Tibial artery (tissue), 4 donors: ENCODE measurements around the gene CRX.

Experiments used
- DNase-seq, 2 donors: peaks; one replicate each; pipeline ENCODE4 v3.0.0-alpha.2; 2019
- H3K27ac ChIP-seq, 2 donors: fragments of 200-600 bp; sonication (generic) in 1 of 2; 1 replicate in 1 of 2; 2 replicates in 1 of 2; pipeline ENCODE4 v1.5.1; 2018 to 2019; ENCODE audit warnings: mild to moderate bottlenecking in 1 of 2
- H3K27me3 ChIP-seq, 2 donors: fragments of 200-600 bp; sonication (generic) in 1 of 2; one replicate each; pipeline versions ENCODE4 v1.5.1 to v1.6.0; 2016 to 2019
- H3K36me3 ChIP-seq, 3 donors: fragments of 200-600 bp; sonication (generic) in 2 of 3; one replicate each; pipeline ENCODE4 v1.5.1; 2016 to 2019; ENCODE audit warnings: mild to moderate bottlenecking in 2 of 3
- H3K4me1 ChIP-seq, 4 donors: fragments of 200-600 bp; sonication (generic) in 2 of 4; 1 replicate in 3 of 4; 2 replicates in 1 of 4; pipeline ENCODE4 v1.5.1; 2016 to 2019
- H3K4me3 ChIP-seq, 2 donors: fragments of 200-600 bp; sonication (generic) in 1 of 2; 1 replicate in 1 of 2; 2 replicates in 1 of 2; pipeline ENCODE4 v1.5.1; 2018 to 2019; ENCODE audit warnings: mild to moderate bottlenecking in 2 of 2
- H3K9me3 ChIP-seq, 3 donors: fragments of 200-600 bp; sonication (generic) in 1 of 3; one replicate each; pipeline ENCODE4 v1.5.1; 2016 to 2019
- CTCF ChIP-seq, 2 experiments: fragments of 200-600 bp in 1 of 2; fragments of 450-650 bp in 1 of 2; IDR thresholded peaks; one replicate each; pipeline ENCODE4 v1.5.1; 2017 to 2019; ENCODE audit warnings: antibody characterized with exemption in 2 of 2, mild to moderate bottlenecking in 1 of 2, moderate library complexity in 1 of 2
- intact Hi-C: fragments of 100-400 bp; cut with DNase I; formaldehyde crosslinking; loops from one replicate; pipeline ENCODE4 v1.15.0; 2023; ENCODE audit warnings: low total_unique reads

CRX gene

GRCh38 chr19:47891622-47891922, 69.8 kb downstream of the CRX start:
- intact Hi-C loops = no loop called here
- Histone ChIP-seq H3K36me3 (no peaks in the 10 kb centered on the region), H3K27ac (no peak overlapping the region), H3K27me3 (no peaks in the 10 kb centered on the region), H3K4me1 (no peaks in the 10 kb centered on the region), H3K9me3 (peaks cover 0 to 9% (median 0%) of the 10 kb centered on the region in 3 donors), H3K4me3 (no peak overlapping the region)
- no peak for TF ChIP-seq CTCF (IDR thresholded peaks at IDR 0.05)
- DNase-seq = no peak

- no peak overlapping the region for H3K27ac ChIP-seq
- no peaks in the 10 kb centered on the region for H3K4me1 ChIP-seq
- peaks cover 0 to 9% (median 0%) of the 10 kb centered on the region in 3 donors for H3K9me3 ChIP-seq
- no peaks in the 10 kb centered on the region for H3K36me3 ChIP-seq
- no peak overlapping the region for H3K4me3 ChIP-seq
- H3K27me3 ChIP-seq = no peaks in the 10 kb centered on the region
- no peak for DNase-seq
- intact Hi-C loops = no loop called here
- no peak for TF ChIP-seq CTCF (IDR thresholded peaks at IDR 0.05)
These were observed 70.4 kb downstream of the CRX start for GRCh38 chr19:47891923-47892666.
